Liver (tissue), 9 donors: Measurements from ENCODE around the gene TLE4. TPM values are rescaled to one million over a fixed set of nuclear protein-coding genes. Genes with fewer than 3 reads are reported as not detected.

ENCODE experiments used
- DNase-seq: peaks from one replicate; pipeline ENCODE4 v3.0.0-alpha.2; 2017; ENCODE audit warnings: low spot score
- H3K27ac ChIP-seq, 2 donors: one replicate each; pipeline ENCODE4 v1.7.0; 2013; ENCODE audit warnings: inconsistent platforms in 2 of 2, low read length in 2 of 2, control low read depth in 1 of 2, low read depth in 1 of 2, mild to moderate bottlenecking in 1 of 2
- H3K27me3 ChIP-seq, 4 donors: one replicate each; pipeline versions ENCODE4 v1.6.1 to v1.7.0; 2013; ENCODE audit warnings: low read length in 3 of 4, inconsistent platforms in 1 of 4, mild to moderate bottlenecking in 1 of 4, moderate library complexity in 1 of 4; ENCODE audit not compliant: control insufficient read depth in 4 of 4, insufficient read depth in 4 of 4
- H3K36me3 ChIP-seq, 4 donors: one replicate each; pipeline versions ENCODE4 v1.6.1 to v1.7.0; 2013; ENCODE audit warnings: low read length in 3 of 4, mild to moderate bottlenecking in 3 of 4, low read depth in 1 of 4, moderate library complexity in 1 of 4; ENCODE audit not compliant: control insufficient read depth in 4 of 4, insufficient read depth in 3 of 4
- H3K4me1 ChIP-seq, 4 donors: one replicate each; pipeline versions ENCODE4 v1.6.1 to v1.7.0; 2013; ENCODE audit warnings: low read length in 3 of 4, mild to moderate bottlenecking in 3 of 4, moderate library complexity in 1 of 4; ENCODE audit not compliant: control insufficient read depth in 4 of 4, insufficient read depth in 4 of 4
- H3K4me3 ChIP-seq, 3 donors: one replicate each; pipeline versions ENCODE4 v1.6.1 to v1.7.0; 2013; ENCODE audit warnings: low read length in 3 of 3, control low read depth in 1 of 3, low read depth in 1 of 3, mild to moderate bottlenecking in 1 of 3
- H3K9ac ChIP-seq, 2 donors: one replicate each; pipeline ENCODE4 v1.7.0; 2013; ENCODE audit warnings: low read length in 2 of 2, mild to moderate bottlenecking in 2 of 2, moderate library complexity in 2 of 2, control low read depth in 1 of 2, low read depth in 1 of 2
- H3K9me3 ChIP-seq, 4 donors: one replicate each; pipeline versions ENCODE4 v1.6.1 to v1.7.0; 2013; ENCODE audit warnings: low read length in 3 of 4; ENCODE audit not compliant: control insufficient read depth in 4 of 4
- ATF3 ChIP-seq: IDR thresholded peaks from 2 replicates; pipeline ENCODE4 v1.6.1; 2016; ENCODE audit warnings: antibody characterized with exemption
- CTCF ChIP-seq: fragments of 150-350 bp; IDR thresholded peaks from 2 replicates; pipeline ENCODE4 v1.5.1; 2017; ENCODE audit warnings: improper control_type of control experiment, low read depth, low read length; ENCODE audit not compliant: missing input control
- EGR1 ChIP-seq, 2 donors: IDR thresholded peaks; 2 replicates each; pipeline ENCODE4 v1.6.1; 2016 to 2018; ENCODE audit warnings: antibody characterized with exemption in 2 of 2, low read depth in 2 of 2
- FOXA1 ChIP-seq: IDR thresholded peaks from 2 replicates; pipeline ENCODE4 v1.6.1; 2016; ENCODE audit warnings: antibody characterized with exemption
- FOXA2 ChIP-seq: IDR thresholded peaks from 2 replicates; pipeline ENCODE4 v1.6.1; 2016; ENCODE audit warnings: antibody characterized with exemption
- GABPA ChIP-seq, 2 donors: IDR thresholded peaks in 1 of 2; conservative IDR thresholded peaks in 1 of 2; 2 replicates each; pipeline ENCODE4 v1.6.1; 2016; ENCODE audit warnings: antibody characterized with exemption in 2 of 2, mild to moderate bottlenecking in 1 of 2, moderate library complexity in 1 of 2
- HNF4A ChIP-seq, 2 donors: conservative IDR thresholded peaks; 2 replicates each; pipeline ENCODE4 v1.6.1; 2016; ENCODE audit warnings: antibody characterized with exemption in 2 of 2, mild to moderate bottlenecking in 2 of 2
- HNF4G ChIP-seq: IDR thresholded peaks from 2 replicates; pipeline ENCODE4 v1.6.1; 2016; ENCODE audit warnings: antibody characterized with exemption
- JUND ChIP-seq, 2 donors: IDR thresholded peaks; 2 replicates each; pipeline ENCODE4 v1.6.1; 2016; ENCODE audit warnings: antibody characterized with exemption in 2 of 2
- NR2F2 ChIP-seq: IDR thresholded peaks from 2 replicates; pipeline ENCODE4 v1.6.1; 2016; ENCODE audit warnings: antibody characterized with exemption
- RAD21 ChIP-seq, 2 donors: IDR thresholded peaks; 2 replicates each; pipeline ENCODE4 v1.6.1; 2016; ENCODE audit warnings: antibody characterized with exemption in 2 of 2, mild to moderate bottlenecking in 2 of 2
- REST ChIP-seq: IDR thresholded peaks from 2 replicates; pipeline ENCODE4 v1.6.1; 2016; ENCODE audit warnings: antibody characterized with exemption, mild to moderate bottlenecking
- RXRA ChIP-seq, 2 donors: IDR thresholded peaks; 2 replicates each; pipeline ENCODE4 v1.6.1; 2017 to 2018; ENCODE audit warnings: antibody characterized with exemption in 2 of 2, mild to moderate bottlenecking in 1 of 2
- SP1 ChIP-seq: IDR thresholded peaks from 2 replicates; pipeline ENCODE4 v1.6.1; 2018; ENCODE audit warnings: antibody characterized with exemption, mild to moderate bottlenecking
- TAF1 ChIP-seq: conservative IDR thresholded peaks from 2 replicates; pipeline ENCODE4 v1.6.1; 2016; ENCODE audit warnings: antibody characterized with exemption, mild to moderate bottlenecking
- YY1 ChIP-seq: IDR thresholded peaks from 2 replicates; pipeline ENCODE4 v1.6.1; 2016; ENCODE audit warnings: antibody characterized with exemption, mild to moderate bottlenecking
- ZBTB33 ChIP-seq: IDR thresholded peaks from 2 replicates; pipeline ENCODE4 v1.6.1; 2016; ENCODE audit warnings: antibody characterized with exemption
- WGBS: extraction: QIAGEN DNeasy Blood & Tissue Kit; methylation state at CpG from one replicate; pipeline ENCODE4 v1.1.7; 2013; 5-methylcytosine and 5-hydroxymethylcytosine counted together
- polyA plus RNA-seq, 2 donors: library from polyadenylated mRNA; stranded (reverse) in 1 of 2; unstranded in 1 of 2; fragments of 200-250 nt in 1 of 2; fragments of >200 nt in 1 of 2; fragmentation: Nextera tagmentation in 1 of 2; extraction: Ambion mirVana in 1 of 2; gene quantifications; one replicate each; pipeline versions ENCODE4 v1.2.1 to v1.2.3, GENCODE V29; 2013 to 2015
- total RNA-seq, 2 donors: library from RNA; depleted of rRNA; stranded (reverse); fragments of >200 nt; gene quantifications; one replicate each; pipeline ENCODE4 v1.2.3, GENCODE V29; 2014
- donor health status: healthy.
- donor health status: healthy.
- donor health status: healthy.
- donor health status: healthy.
- donor health status: healthy.

The TLE4 gene
- total and polyA plus RNA-seq, 4 donors: 2.5 to 6.6 (median 4.7) TPM

- TF ChIP-seq FOXA1: no peak
- TF ChIP-seq RAD21 (IDR thresholded peaks at IDR 0.05): no peak
- TF ChIP-seq CTCF: no peak
- TF ChIP-seq HNF4G: no peak
- TF ChIP-seq SP1: no peak
- no peak for TF ChIP-seq EGR1 (IDR thresholded peaks at IDR 0.05; ENCODE audit: low read depth in 2 of 2)
- TF ChIP-seq TAF1: no peak
- TF ChIP-seq REST: no peak
- no peak for TF ChIP-seq JUND (IDR thresholded peaks at IDR 0.05)
- TF ChIP-seq HNF4A (conservative IDR thresholded peaks at IDR 0.05): no peak
- TF ChIP-seq FOXA2: no peak
- no peak for TF ChIP-seq ATF3
- no peak for TF ChIP-seq YY1
- no peak for TF ChIP-seq GABPA (IDR thresholded peaks at IDR 0.05 in 1 of 2, conservative IDR thresholded peaks at IDR 0.05 in 1 of 2)
- no peak for TF ChIP-seq NR2F2
- 89% methylated on average over 6 of the region's 6 CpGs for WGBS
- Histone ChIP-seq H3K9ac (no peak overlapping the region), H3K36me3 (no peaks in the 10 kb centered on the region), H3K9me3 (no peaks in the 10 kb centered on the region), H3K4me3 (no peak overlapping the region), H3K27ac (no peak overlapping the region), H3K27me3 (no peaks in the 10 kb centered on the region), H3K4me1 (peaks cover 1 to 14% (median 6%) of the 10 kb centered on the region in 4 donors)
- DNase-seq: no peak
Measured at GRCh38 chr9:79663300-79663699, 91.5 kb downstream of the TLE4 start.

GRCh38 chr9:79663878-79664277 lies 92.1 kb downstream of the TLE4 start:
- TF ChIP-seq ZBTB33 (no peak), HNF4A (conservative IDR thresholded peaks at IDR 0.05) (no peak), NR2F2 (no peak), GABPA (IDR thresholded peaks at IDR 0.05 in 1 of 2, conservative IDR thresholded peaks at IDR 0.05 in 1 of 2) (no peak), FOXA1 (no peak), YY1 (no peak), EGR1 (IDR thresholded peaks at IDR 0.05; ENCODE audit: low read depth in 2 of 2) (no peak), JUND (IDR thresholded peaks at IDR 0.05) (no peak), ATF3 (no peak), CTCF (no peak), TAF1 (no peak), RXRA (IDR thresholded peaks at IDR 0.05) (no peak)
- DNase-seq: no peak
- Histone ChIP-seq H3K9ac (no peak overlapping the region), H3K9me3 (no peaks in the 10 kb centered on the region), H3K4me1 (peaks cover 1 to 16% (median 6%) of the 10 kb centered on the region in 4 donors), H3K27ac (no peak overlapping the region), H3K36me3 (no peaks in the 10 kb centered on the region), H3K4me3 (no peak overlapping the region), H3K27me3 (no peaks in the 10 kb centered on the region)
- WGBS: 92% methylated on average over 13 of the region's 13 CpGs
